Measurements from ENCODE around the gene EIF4G3. TPM values are rescaled to one million over a fixed set of nuclear protein-coding genes. Genes with fewer than 3 reads are reported as not detected.
A peak's percentile ranks its signal among the peaks of the same experiment; 100 is the strongest.

Gene EIF4G3
- polyA plus RNA-seq, 3 donors = 5.1 to 34.2 (median 5.8) TPM

DNA sequence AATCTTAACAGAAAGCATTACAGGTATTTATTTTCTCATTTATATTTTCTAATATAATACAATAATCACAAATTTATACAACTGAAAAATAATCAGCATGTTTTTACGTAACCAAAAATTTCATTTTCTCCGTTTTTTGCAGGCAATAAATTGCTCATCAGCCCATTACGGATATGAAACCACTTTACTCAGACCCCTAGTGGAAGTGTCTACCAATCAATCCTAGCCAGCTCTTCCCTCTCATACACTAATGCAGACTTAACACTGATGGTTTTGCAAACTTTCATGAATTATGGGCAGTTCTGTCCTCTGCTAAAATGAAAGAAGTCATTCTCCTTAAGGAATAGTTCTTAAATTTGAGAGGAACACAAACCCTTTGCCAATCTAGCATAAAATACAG, 124.7 kb downstream of the EIF4G3 start:
- Mint-ChIP-seq H3K27me3 (ENCODE audit: low read depth in 3 of 3) (no peaks in the 10 kb centered on the region), H3K27ac (peak overlapping the region in 2 of 7 donors; percentile 40 to 71), H3K4me3 (no peak overlapping the region), H3K4me1 (peaks cover 13% of the 10 kb centered on the region), H3K36me3 (peaks cover 9 to 22% of the 10 kb centered on the region in 2 donors), H3K9me3 (peaks cover 0 to 3% (median 0%) of the 10 kb centered on the region in 7 donors)
- DNase-seq = peak; percentile 14 to 41 (median 33)
- H2AFZ ChIP-seq (ENCODE audit: insufficient read depth, low read depth, low read length, poor library complexity, severe bottlenecking) = no peak overlapping the region
- H3K27me3 ChIP-seq (ENCODE audit: control insufficient read depth in 2 of 2, insufficient read depth in 2 of 2, low read length in 2 of 2) = no peaks in the 10 kb centered on the region
- H3K79me2 ChIP-seq (ENCODE audit: insufficient read depth, low read length) = no peaks in the 10 kb centered on the region
- peaks cover 15 to 20% of the 10 kb centered on the region in 2 donors for H3K4me1 ChIP-seq (ENCODE audit: control insufficient read depth in 1 of 2, insufficient read depth in 2 of 2, low read length in 2 of 2)
- H4K20me1 ChIP-seq (ENCODE audit: insufficient read depth, low read length) = peaks cover 12% of the 10 kb centered on the region
- H3K4me3 ChIP-seq (replicated peaks in 1 of 3; ENCODE audit: low read depth in 2 of 3, low read length in 3 of 3) = no peak overlapping the region
- peak overlapping the region; percentile 34 for H3K4me2 ChIP-seq (replicated peaks; ENCODE audit: extremely low read depth, low read length, poor library complexity, severe bottlenecking)
- no peak overlapping the region for H3K9ac ChIP-seq (ENCODE audit: insufficient read depth, low read length, poor library complexity, severe bottlenecking)
- peak overlapping the region in 1 of 2 donors; percentile 53 for H3K27ac ChIP-seq (ENCODE audit: low read depth in 1 of 2, low read length in 2 of 2)
- intact Hi-C loops (cut with micrococcal nuclease) = no loop called here
- H3K9me3 ChIP-seq (replicated peaks in 1 of 2; ENCODE audit: control insufficient read depth in 1 of 2, insufficient read depth in 1 of 2, low read length in 2 of 2) = no peaks in the 10 kb centered on the region
- WGBS (ENCODE audit: insufficient coverage) = 27% methylated on average over 3 of the region's 3 CpGs
- peaks cover 6 to 30% of the 10 kb centered on the region in 2 donors for H3K36me3 ChIP-seq (replicated peaks in 1 of 2; ENCODE audit: control insufficient read depth in 1 of 2, insufficient read depth in 2 of 2, low read length in 2 of 2)
- TF ChIP-seq, protein P1, sequence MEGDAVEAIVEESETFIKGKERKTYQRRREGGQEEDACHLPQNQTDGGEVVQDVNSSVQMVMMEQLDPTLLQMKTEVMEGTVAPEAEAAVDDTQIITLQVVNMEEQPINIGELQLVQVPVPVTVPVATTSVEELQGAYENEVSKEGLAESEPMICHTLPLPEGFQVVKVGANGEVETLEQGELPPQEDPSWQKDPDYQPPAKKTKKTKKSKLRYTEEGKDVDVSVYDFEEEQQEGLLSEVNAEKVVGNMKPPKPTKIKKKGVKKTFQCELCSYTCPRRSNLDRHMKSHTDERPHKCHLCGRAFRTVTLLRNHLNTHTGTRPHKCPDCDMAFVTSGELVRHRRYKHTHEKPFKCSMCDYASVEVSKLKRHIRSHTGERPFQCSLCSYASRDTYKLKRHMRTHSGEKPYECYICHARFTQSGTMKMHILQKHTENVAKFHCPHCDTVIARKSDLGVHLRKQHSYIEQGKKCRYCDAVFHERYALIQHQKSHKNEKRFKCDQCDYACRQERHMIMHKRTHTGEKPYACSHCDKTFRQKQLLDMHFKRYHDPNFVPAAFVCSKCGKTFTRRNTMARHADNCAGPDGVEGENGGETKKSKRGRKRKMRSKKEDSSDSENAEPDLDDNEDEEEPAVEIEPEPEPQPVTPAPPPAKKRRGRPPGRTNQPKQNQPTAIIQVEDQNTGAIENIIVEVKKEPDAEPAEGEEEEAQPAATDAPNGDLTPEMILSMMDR (IDR thresholded peaks at IDR 0.05) = peak; percentile 29

DNA sequence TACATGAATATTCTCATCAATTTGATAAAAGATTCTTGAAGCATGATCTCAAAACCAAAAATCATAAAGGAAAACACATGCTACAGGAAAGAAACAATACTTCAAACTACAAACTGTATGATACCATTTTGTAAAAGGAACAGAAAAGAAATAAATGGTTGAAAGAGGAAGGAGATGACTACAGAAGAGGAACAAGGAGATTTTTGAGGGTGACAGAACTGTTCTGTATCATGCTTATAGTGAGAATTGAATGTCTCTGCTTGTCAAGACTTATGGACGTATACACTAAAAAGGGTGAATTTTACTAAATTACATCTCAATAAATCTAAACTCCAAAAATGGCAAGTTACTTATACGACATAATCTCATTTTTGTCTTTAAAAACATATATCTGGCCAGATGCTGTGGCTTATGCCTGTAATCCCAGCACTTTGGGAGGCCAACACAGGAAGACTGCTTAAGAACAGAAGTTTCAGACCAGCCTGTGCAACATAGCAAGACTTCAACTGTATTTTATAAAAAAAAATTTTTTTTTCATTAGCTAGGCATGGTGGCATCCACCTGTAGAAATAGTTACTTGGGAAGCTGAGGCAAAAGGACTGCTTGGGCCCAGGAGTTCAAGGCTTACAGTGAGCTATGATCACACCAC, 125.4 kb downstream of the EIF4G3 start:
- peak; percentile 25 to 40 (median 34) for DNase-seq
- Histone ChIP-seq H3K4me1 (ENCODE audit: control insufficient read depth in 1 of 2, insufficient read depth in 2 of 2, low read length in 2 of 2) (peaks cover 19 to 20% of the 10 kb centered on the region in 2 donors), H3K27ac (ENCODE audit: low read depth in 1 of 2, low read length in 2 of 2) (peak overlapping the region in 1 of 2 donors; percentile 71), H3K9ac (ENCODE audit: insufficient read depth, low read length, poor library complexity, severe bottlenecking) (peak overlapping the region; percentile 8), H3K36me3 (replicated peaks in 1 of 2; ENCODE audit: control insufficient read depth in 1 of 2, insufficient read depth in 2 of 2, low read length in 2 of 2) (peaks cover 6 to 33% of the 10 kb centered on the region in 2 donors), H3K27me3 (ENCODE audit: control insufficient read depth in 2 of 2, insufficient read depth in 2 of 2, low read length in 2 of 2) (no peaks in the 10 kb centered on the region), H3K9me3 (replicated peaks in 1 of 2; ENCODE audit: control insufficient read depth in 1 of 2, insufficient read depth in 1 of 2, low read length in 2 of 2) (no peaks in the 10 kb centered on the region), H3K79me2 (ENCODE audit: insufficient read depth, low read length) (no peaks in the 10 kb centered on the region), H3K4me2 (replicated peaks; ENCODE audit: extremely low read depth, low read length, poor library complexity, severe bottlenecking) (peak overlapping the region; percentile 26), H2AFZ (ENCODE audit: insufficient read depth, low read depth, low read length, poor library complexity, severe bottlenecking) (no peak overlapping the region), H4K20me1 (ENCODE audit: insufficient read depth, low read length) (peaks cover 12% of the 10 kb centered on the region), H3K4me3 (replicated peaks in 1 of 3; ENCODE audit: low read depth in 2 of 3, low read length in 3 of 3) (peak overlapping the region in 1 of 3 experiments; percentile 39)
- WGBS (ENCODE audit: insufficient coverage) = no CpG with 5 or more reads among the region's 2 CpGs
- H3K4me3 Mint-ChIP-seq = no peak overlapping the region
- no peaks in the 10 kb centered on the region for H3K27me3 Mint-ChIP-seq (ENCODE audit: low read depth in 3 of 3)
- TF ChIP-seq, protein P1 (IDR thresholded peaks at IDR 0.05) = no peak
- intact Hi-C loops (cut with micrococcal nuclease) = no loop called here
- H3K27ac Mint-ChIP-seq = peak overlapping the region; percentile 13 to 87 (median 52)
- H3K4me1 Mint-ChIP-seq = peaks cover 12% of the 10 kb centered on the region
- peaks cover 0 to 3% (median 0%) of the 10 kb centered on the region in 7 donors for H3K9me3 Mint-ChIP-seq
- H3K36me3 Mint-ChIP-seq = peaks cover 9 to 22% of the 10 kb centered on the region in 2 donors
